Measurements from ENCODE around the gene EEFSEC.

The EEFSEC gene

DNA sequence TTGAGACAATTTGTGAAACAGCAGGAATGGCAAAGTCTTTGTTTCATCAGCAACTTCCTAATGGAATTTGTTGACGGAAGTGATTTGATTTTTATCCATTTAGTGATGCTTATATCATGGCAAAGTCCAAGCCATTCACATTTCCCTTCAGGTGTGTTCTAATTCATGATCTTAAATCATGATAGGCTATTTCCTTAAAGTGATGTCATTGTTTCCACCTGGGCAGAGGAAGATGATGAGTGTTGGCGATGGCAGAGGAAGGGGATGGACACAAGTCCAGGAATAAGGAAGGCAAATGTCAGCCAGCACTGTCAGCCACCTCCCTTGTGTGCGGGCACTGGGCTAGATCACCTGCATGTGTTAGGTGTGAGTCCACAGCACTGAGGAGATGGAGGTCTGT is 49.9 kb downstream of the EEFSEC start:
- ChIA-PET CTCF (interaction anchor here (1.1 kb wide), 1 partner anchor 223 kb away, joined by 4 read pairs; no protein-coding TSS in a partner anchor), POLR2A (ENCODE audit: low non-redundant PET) (no interaction called here)
- no peak overlapping the region for H3K27ac ChIP-seq
- no peak for DNase-seq (ENCODE audit: low spot score)
- TF ChIP-seq, protein P1, sequence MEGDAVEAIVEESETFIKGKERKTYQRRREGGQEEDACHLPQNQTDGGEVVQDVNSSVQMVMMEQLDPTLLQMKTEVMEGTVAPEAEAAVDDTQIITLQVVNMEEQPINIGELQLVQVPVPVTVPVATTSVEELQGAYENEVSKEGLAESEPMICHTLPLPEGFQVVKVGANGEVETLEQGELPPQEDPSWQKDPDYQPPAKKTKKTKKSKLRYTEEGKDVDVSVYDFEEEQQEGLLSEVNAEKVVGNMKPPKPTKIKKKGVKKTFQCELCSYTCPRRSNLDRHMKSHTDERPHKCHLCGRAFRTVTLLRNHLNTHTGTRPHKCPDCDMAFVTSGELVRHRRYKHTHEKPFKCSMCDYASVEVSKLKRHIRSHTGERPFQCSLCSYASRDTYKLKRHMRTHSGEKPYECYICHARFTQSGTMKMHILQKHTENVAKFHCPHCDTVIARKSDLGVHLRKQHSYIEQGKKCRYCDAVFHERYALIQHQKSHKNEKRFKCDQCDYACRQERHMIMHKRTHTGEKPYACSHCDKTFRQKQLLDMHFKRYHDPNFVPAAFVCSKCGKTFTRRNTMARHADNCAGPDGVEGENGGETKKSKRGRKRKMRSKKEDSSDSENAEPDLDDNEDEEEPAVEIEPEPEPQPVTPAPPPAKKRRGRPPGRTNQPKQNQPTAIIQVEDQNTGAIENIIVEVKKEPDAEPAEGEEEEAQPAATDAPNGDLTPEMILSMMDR (conservative IDR thresholded peaks at IDR 0.05; ENCODE audit: low read depth), result no peak

DNA sequence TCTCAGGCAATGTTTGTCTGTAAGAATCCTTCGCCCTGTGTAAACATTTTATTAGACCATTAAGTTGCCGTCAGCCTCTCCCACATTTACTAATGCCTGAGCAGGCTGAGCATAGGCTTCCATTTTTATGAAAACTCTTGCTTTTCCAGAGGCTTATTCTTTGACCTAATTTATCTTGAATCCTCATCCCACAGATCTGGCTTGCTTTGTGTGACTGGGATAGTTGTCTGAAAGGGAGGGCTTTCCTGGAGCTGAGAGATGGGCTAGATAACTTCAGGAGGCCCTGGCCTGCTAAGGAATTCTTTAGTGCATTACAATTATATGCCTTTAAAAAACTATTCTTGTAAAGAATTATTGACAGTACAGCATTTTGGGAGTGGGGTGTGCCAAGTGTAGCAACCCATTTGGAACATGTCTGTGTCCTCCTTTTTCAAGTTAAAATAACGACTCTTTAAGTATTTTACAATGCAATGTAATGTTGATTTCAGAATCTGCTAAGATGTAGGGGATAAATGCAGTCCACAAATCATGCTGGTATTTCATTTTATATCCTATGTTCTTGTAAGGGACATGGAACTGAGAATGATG is 52.4 kb downstream of the EEFSEC start:
- TF ChIP-seq, protein P1 (conservative IDR thresholded peaks at IDR 0.05; ENCODE audit: low read depth), result no peak
- no peak for DNase-seq (ENCODE audit: low spot score)
- H3K27ac ChIP-seq, result no peak overlapping the region
- ChIA-PET POLR2A (ENCODE audit: low non-redundant PET) (no interaction called here), CTCF (no interaction called here)

DNA sequence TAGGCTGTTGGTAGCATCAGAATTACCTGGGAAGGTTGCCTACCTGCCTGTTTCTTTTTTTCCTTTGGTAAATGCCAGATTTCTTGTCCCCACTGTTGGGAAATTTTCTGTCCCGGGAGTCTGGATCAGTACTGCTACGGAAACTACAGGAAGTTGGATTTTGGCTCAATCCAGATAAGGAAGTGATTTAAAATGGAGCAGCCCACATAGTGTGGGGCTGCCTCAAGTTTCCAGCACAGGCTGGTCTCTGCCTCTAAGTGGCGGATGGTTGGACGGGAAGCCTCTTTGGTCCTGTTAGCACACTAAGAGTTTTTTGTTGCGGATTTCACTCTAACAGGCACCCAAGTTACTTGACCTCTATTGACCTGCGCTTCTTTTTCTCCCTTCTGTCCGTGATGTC is 54.7 kb downstream of the EEFSEC start:
- ChIA-PET CTCF (no interaction called here), POLR2A (ENCODE audit: low non-redundant PET) (no interaction called here)
- H3K27ac ChIP-seq, result no peak overlapping the region
- DNase-seq (ENCODE audit: low spot score), result no peak
- TF ChIP-seq, protein P1 (conservative IDR thresholded peaks at IDR 0.05; ENCODE audit: low read depth), result no peak

DNA sequence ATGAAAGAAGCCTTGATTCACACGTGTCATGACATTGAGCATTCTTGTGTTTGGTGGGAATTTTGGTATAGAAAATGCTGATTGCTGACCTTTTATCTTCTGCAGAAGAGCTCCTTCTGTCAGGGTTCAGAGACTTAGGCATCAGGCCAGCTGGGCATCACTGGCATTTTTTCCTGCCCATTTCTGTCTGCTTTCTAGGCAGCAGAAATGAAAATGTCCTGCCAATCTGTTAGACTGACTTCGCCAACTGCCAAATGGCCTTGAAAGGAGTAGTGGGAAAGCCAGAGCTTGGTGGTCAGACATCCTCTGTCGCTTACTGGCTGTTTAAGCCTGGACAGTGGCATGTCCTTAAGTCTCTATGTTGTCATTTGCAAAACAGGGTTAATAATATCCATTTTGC is 57.4 kb downstream of the EEFSEC start:
- POLR2A ChIA-PET (ENCODE audit: low non-redundant PET), result no interaction called here
- DNase-seq (ENCODE audit: low spot score), result no peak
- CTCF ChIA-PET, result interaction anchor here (0.8 to 0.9 kb wide), 2 partner anchors 9 to 287 kb away, joined by 3 read pairs; no protein-coding TSS in a partner anchor
- TF ChIP-seq, protein P1 (conservative IDR thresholded peaks at IDR 0.05; ENCODE audit: low read depth), result no peak
- H3K27ac ChIP-seq, result no peak overlapping the region

DNA sequence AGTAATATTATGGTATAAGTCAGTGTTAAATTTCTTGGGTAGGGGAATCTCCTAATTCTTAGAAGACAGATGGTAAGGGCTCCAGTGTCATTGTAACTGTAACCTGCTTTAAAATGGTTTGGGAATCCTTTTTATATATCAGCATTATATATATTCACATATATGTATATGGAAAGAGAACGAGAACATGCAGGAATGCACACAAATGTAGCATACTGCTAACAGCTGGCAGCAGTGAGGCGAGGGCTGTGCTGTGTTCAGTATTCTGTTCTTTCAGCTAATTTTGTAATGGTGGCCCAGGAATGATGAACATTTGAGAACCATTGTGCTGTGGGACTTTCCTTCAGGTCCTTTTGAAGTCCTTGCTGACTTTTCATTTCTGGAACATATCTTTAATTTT is 60.8 kb downstream of the EEFSEC start:
- CTCF ChIA-PET, result interaction anchor here (0.7 kb wide), 1 partner anchor 701 kb away, joined by 3 read pairs; no protein-coding TSS in a partner anchor
- no peak for DNase-seq (ENCODE audit: low spot score)
- no peak overlapping the region for H3K27ac ChIP-seq
- TF ChIP-seq, protein P1 (conservative IDR thresholded peaks at IDR 0.05; ENCODE audit: low read depth), result no peak
- POLR2A ChIA-PET (ENCODE audit: low non-redundant PET), result no interaction called here

DNA sequence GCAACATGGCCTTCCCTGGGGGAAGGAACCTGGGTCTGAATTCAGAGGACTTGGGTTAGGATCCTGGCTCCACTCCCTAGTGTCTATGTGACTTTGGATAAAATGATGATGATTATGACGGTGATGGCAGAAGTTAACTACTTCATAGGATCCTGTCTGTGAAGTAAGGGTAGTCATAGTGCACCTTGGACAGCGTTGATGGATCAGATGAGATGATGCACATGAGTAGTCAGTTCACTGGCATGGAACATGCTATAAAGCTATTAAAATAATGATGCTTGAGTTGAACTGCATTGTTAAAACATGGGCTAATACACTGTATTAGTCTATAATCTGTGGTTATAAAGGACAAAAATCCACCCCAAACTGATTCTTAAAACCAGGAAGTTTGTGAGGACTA is 62.0 kb downstream of the EEFSEC start:
- DNase-seq (ENCODE audit: low spot score), result no peak
- POLR2A ChIA-PET (ENCODE audit: low non-redundant PET), result no interaction called here
- no peak overlapping the region for H3K27ac ChIP-seq
- TF ChIP-seq, protein P1 (conservative IDR thresholded peaks at IDR 0.05; ENCODE audit: low read depth), result no peak
- CTCF ChIA-PET, result interaction anchor here (0.6 kb wide), 1 partner anchor 140 kb away, joined by 8 read pairs; no protein-coding TSS in a partner anchor

Data from RWPE1 (cell line).